Activated gamma-delta T cell (primary cell): ENCODE results near the gene NECAB3.

Experiments
- DNase-seq: peaks from one replicate; lab custom pipeline; 2025; lab: John Stamatoyannopoulos, UW

Gene NECAB3

GRCh38 chr20:33697129-33697528 lies 22.9 kb upstream of the NECAB3 start:
- no peak for DNase-seq

- DNase-seq = no peak
These were observed 22.2 kb upstream of the NECAB3 start for GRCh38 chr20:33696448-33696847.

- DNase-seq = no peak
These were observed 20.4 kb upstream of the NECAB3 start for GRCh38 chr20:33694639-33695012.

GRCh38 chr20:33693741-33694638 lies 19.8 kb upstream of the NECAB3 start:
- no peak for DNase-seq

- no peak for DNase-seq
These were observed 19.1 kb upstream of the NECAB3 start for GRCh38 chr20:33693289-33693688.

- DNase-seq = no peak
These were observed 15.7 kb upstream of the NECAB3 start for GRCh38 chr20:33689973-33690372.

- DNase-seq = no peak
These were observed 15.3 kb upstream of the NECAB3 start for GRCh38 chr20:33689493-33689892.

GRCh38 chr20:33688938-33689424 lies 14.8 kb upstream of the NECAB3 start:
- DNase-seq = no peak

GRCh38 chr20:33687993-33688937 lies 14.0 kb upstream of the NECAB3 start:
- no peak for DNase-seq

- DNase-seq = no peak
These were observed 13.2 kb upstream of the NECAB3 start for GRCh38 chr20:33687370-33687915.

GRCh38 chr20:33686984-33687366 lies 12.7 kb upstream of the NECAB3 start:
- DNase-seq = no peak

- DNase-seq = peak; percentile 93
These were observed 12.1 kb upstream of the NECAB3 start, which contains the start of gene E2F1 for GRCh38 chr20:33686100-33686983. Gene E2F1 (minus strand): TSS chr20:33686385. CDS start chr20:33686264, 121 bp downstream.

GRCh38 chr20:33685328-33686099 lies 11.3 kb upstream of the NECAB3 start:
- peak; percentile 30 for DNase-seq

- no peak for DNase-seq
These were observed 10.5 kb upstream of the NECAB3 start for GRCh38 chr20:33684533-33685327.

- DNase-seq = no peak
These were observed 7.6 kb upstream of the NECAB3 start for GRCh38 chr20:33681728-33682353.

GRCh38 chr20:33681288-33681687 lies 7.1 kb upstream of the NECAB3 start:
- DNase-seq = no peak

GRCh38 chr20:33680686-33681085 lies 6.5 kb upstream of the NECAB3 start:
- no peak for DNase-seq

- no peak for DNase-seq
These were observed 5.7 kb upstream of the NECAB3 start for GRCh38 chr20:33679758-33680485.
